Measurements from ENCODE around the gene CLTCL1.

The CLTCL1 gene

DNA sequence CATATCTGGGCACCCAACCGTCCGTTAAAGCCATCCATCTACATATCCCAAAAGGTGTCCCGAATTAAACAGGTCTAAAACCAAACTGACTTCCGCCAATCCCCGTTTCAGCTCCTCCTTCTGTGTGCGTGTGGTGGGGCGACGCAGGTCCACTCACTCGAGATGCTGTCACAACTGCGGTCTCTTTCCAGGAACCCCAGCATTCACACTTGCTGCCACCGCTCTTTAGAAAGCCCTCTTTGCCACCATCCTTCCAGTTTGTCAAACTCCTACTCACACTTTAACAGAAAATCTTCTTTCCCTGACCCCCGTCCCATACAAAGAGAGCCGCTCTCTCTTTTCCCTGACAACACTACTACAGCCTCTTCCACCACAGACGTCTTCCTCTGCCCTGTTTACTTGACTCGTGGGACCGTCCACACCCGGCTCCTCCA is 147.5 kb downstream of the CLTCL1 start:
- TF ChIP-seq CTCF (IDR thresholded peaks at IDR 0.05), result no peak

DNA sequence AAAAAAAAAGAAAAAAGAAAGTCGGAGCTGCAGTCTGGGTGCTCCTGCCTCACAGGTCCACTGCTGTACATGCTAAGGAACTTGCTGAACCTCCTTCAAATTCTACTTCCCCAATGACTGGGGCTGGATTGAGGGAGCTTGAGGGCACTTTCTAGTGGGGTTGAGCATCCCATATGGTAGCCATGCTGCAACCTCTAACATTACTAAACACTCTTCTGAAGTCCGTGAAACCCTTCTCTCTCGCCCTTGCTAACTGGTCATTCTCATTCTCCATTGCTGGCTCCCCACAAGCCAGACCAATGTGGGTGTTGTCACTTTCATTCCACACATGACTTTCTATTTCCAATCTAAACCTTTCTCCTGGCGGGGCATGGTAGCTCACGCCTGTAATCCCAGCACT is 148.3 kb downstream of the CLTCL1 start:
- no peak for TF ChIP-seq CTCF (IDR thresholded peaks at IDR 0.05)

- no peak for TF ChIP-seq CTCF (IDR thresholded peaks at IDR 0.05)
Observed at GRCh38 chr22:19142394-19142793, 149.1 kb downstream of the CLTCL1 start.

DNA sequence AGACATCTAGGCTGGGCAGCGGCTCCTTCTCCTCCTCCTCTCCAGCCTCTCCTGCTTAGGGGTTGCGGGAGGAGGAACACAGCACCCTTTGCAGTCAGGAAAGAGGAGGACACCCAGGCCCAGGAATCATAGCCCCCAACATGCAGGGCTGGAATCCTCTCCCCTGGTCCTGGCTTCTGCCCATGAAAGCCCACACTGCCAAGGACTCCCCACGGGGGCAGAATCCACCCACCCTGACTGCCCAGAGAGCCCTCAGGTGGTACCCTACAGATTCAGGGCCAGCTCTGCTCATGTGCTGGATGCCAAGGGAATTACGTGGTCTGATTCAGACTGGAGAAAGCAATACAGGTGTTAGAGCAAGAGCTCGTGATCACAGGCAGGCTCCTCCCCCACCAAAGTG is 151.5 kb downstream of the CLTCL1 start:
- no peak for TF ChIP-seq CTCF (IDR thresholded peaks at IDR 0.05)

- TF ChIP-seq CTCF (IDR thresholded peaks at IDR 0.05), result no peak
Observed at GRCh38 chr22:19139001-19139356, 152.5 kb downstream of the CLTCL1 start.

- no peak for TF ChIP-seq CTCF (IDR thresholded peaks at IDR 0.05)
Observed at GRCh38 chr22:19138217-19139000, 153.1 kb downstream of the CLTCL1 start.

- no peak for TF ChIP-seq CTCF (IDR thresholded peaks at IDR 0.05)
Observed at GRCh38 chr22:19137384-19138216, 153.9 kb downstream of the CLTCL1 start.

All from LNCAP (cell line).